Naive thymus-derived CD4-positive, alpha-beta T cell (primary cell): Measurements from ENCODE around the gene CCNL2. TPM values are rescaled to one million over a fixed set of nuclear protein-coding genes. Genes with fewer than 3 reads are reported as not detected.

Experiments
- ATAC-seq: fragments of 150-1000 bp; cut with Tn5 transposase; 2 replicates; pipeline ENCODE4 v1.10.0; 2021; ENCODE audit warnings: mild to moderate bottlenecking, moderate library complexity
- CTCF ChIA-PET: fragments of 350-600 bp; sonication (Branson Sonifier 250); formaldehyde crosslinking; loops from one replicate; lab custom pipeline; 2021; ENCODE audit warnings: antibody characterized with exemption; lab: Charles Lee
- POLR2A ChIA-PET: fragments of 350-600 bp; sonication (Branson Sonifier 250); formaldehyde crosslinking; loops from one replicate; lab custom pipeline; 2021; ENCODE audit warnings: antibody characterized with exemption, inconsistent platforms; lab: Charles Lee
- DNase-seq, 9 donors: peaks; one replicate each; pipeline versions ENCODE4 v3.0.0 to v3.0.0-alpha.2; 2020 to 2022; ENCODE audit warnings: mixed read lengths in 1 of 9
- H3K27ac ChIP-seq: one replicate; pipeline ENCODE4 v1.7.0; 2013; ENCODE audit warnings: mild to moderate bottlenecking, low read depth, low read length, moderate library complexity
- H3K27me3 ChIP-seq, 2 donors: one replicate each; pipeline ENCODE4 v1.7.0; 2013; ENCODE audit warnings: low read length in 2 of 2, mild to moderate bottlenecking in 2 of 2, moderate library complexity in 2 of 2; ENCODE audit not compliant: control insufficient read depth in 2 of 2, insufficient read depth in 2 of 2
- H3K36me3 ChIP-seq, 3 experiments: 1 replicate in 2 of 3; 2 replicates in 1 of 3; pipeline ENCODE4 v1.7.0; 2013; ENCODE audit warnings: low read length in 3 of 3, mild to moderate bottlenecking in 3 of 3, moderate library complexity in 1 of 3; ENCODE audit not compliant: insufficient read depth in 3 of 3, control insufficient read depth in 2 of 3
- H3K4me1 ChIP-seq, 2 donors: one replicate each; pipeline ENCODE4 v1.7.0; 2013; ENCODE audit warnings: low read length in 2 of 2, mild to moderate bottlenecking in 2 of 2, moderate library complexity in 1 of 2; ENCODE audit not compliant: control insufficient read depth in 2 of 2, insufficient read depth in 2 of 2
- H3K4me3 ChIP-seq: 2 replicates; pipeline ENCODE4 v1.7.0; 2013; ENCODE audit warnings: mild to moderate bottlenecking, low read length
- H3K9me3 ChIP-seq, 3 experiments: 1 replicate in 2 of 3; 2 replicates in 1 of 3; pipeline ENCODE4 v1.7.0; 2013; ENCODE audit warnings: low read length in 3 of 3; ENCODE audit not compliant: control insufficient read depth in 2 of 3
- H3K27ac Mint-ChIP-seq, 9 donors: one replicate each; pipeline ENCODE4 v1.8.0; 2020 to 2022; ENCODE audit warnings: mixed read lengths in 9 of 9, mild to moderate bottlenecking in 8 of 9, moderate library complexity in 5 of 9, inconsistent platforms in 2 of 9
- H3K27me3 Mint-ChIP-seq, 5 donors: one replicate each; pipeline ENCODE4 v1.8.0; 2021 to 2022; ENCODE audit warnings: mixed read lengths in 5 of 5, mild to moderate bottlenecking in 1 of 5
- H3K36me3 Mint-ChIP-seq, 5 donors: one replicate each; pipeline ENCODE4 v1.8.0; 2020 to 2022; ENCODE audit warnings: mixed read lengths in 5 of 5, mild to moderate bottlenecking in 3 of 5, inconsistent platforms in 1 of 5
- H3K4me1 Mint-ChIP-seq, 7 donors: one replicate each; pipeline ENCODE4 v1.8.0; 2020 to 2022; ENCODE audit warnings: mixed read lengths in 7 of 7, mild to moderate bottlenecking in 3 of 7, inconsistent platforms in 1 of 7
- H3K4me3 Mint-ChIP-seq, 10 donors: one replicate each; pipeline ENCODE4 v1.8.0; 2020 to 2022; ENCODE audit warnings: mild to moderate bottlenecking in 10 of 10, mixed read lengths in 10 of 10, moderate library complexity in 6 of 10, inconsistent platforms in 2 of 10
- H3K9me3 Mint-ChIP-seq, 11 donors: one replicate each; pipeline ENCODE4 v1.8.0; 2020 to 2022; ENCODE audit warnings: mixed read lengths in 11 of 11, mild to moderate bottlenecking in 4 of 11, inconsistent platforms in 1 of 11, moderate library complexity in 1 of 11
- intact Hi-C, 2 donors: fragments of 100-400 bp; cut with micrococcal nuclease; formaldehyde crosslinking; loops; one replicate each; pipeline ENCODE4 v1.15.1; 2023
- polyA plus RNA-seq, 2 donors: library from polyadenylated mRNA; unstranded; fragments of 300-500 nt; fragmentation: Illumina TruSeq; gene quantifications; one replicate each; pipeline ENCODE4 v1.2.3, GENCODE V29; 2021
- total RNA-seq, 6 experiments: library from RNA in 5 of 6; stranded (reverse) in 5 of 6; gene quantifications; 1 replicate in 5 of 6; 2 replicates in 1 of 6; pipeline ENCODE4 v1.2.3 and lab custom pipeline; 2021 to 2026

CCNL2 gene
- total and polyA plus RNA-seq, 7 experiments from 2014 or later = 16.3 to 403 (median 238) TPM

GRCh38 chr1:1356796-1357401 lies 42.2 kb downstream of the CCNL2 start:
- H3K9me3 ChIP-seq = no peaks in the 10 kb centered on the region
- Mint-ChIP-seq H3K4me1 (peaks cover 12 to 31% (median 19%) of the 10 kb centered on the region in 7 donors), H3K9me3 (peaks cover 0 to 5% (median 0%) of the 10 kb centered on the region in 11 donors), H3K4me3 (no peak overlapping the region), H3K27ac (no peak overlapping the region), H3K36me3 (peaks cover 0 to 2% (median 0%) of the 10 kb centered on the region in 5 donors), H3K27me3 (peaks cover 0 to 39% (median 16%) of the 10 kb centered on the region in 5 donors)
- CTCF ChIA-PET = no interaction called here
- H3K27me3 ChIP-seq = peaks cover 0 to 9% of the 10 kb centered on the region in 2 donors
- peaks cover 0 to 18% of the 10 kb centered on the region in 2 donors for H3K4me1 ChIP-seq
- DNase-seq = no peak
- H3K4me3 ChIP-seq = no peak overlapping the region
- intact Hi-C loops = no loop called here
- ATAC-seq = no peak
- H3K27ac ChIP-seq = no peak overlapping the region
- H3K36me3 ChIP-seq = no peaks in the 10 kb centered on the region
- POLR2A ChIA-PET = interaction anchor here (2.1 kb wide), 1 partner anchor 14 kb away, joined by 10 read pairs; no protein-coding TSS in a partner anchor

DNA sequence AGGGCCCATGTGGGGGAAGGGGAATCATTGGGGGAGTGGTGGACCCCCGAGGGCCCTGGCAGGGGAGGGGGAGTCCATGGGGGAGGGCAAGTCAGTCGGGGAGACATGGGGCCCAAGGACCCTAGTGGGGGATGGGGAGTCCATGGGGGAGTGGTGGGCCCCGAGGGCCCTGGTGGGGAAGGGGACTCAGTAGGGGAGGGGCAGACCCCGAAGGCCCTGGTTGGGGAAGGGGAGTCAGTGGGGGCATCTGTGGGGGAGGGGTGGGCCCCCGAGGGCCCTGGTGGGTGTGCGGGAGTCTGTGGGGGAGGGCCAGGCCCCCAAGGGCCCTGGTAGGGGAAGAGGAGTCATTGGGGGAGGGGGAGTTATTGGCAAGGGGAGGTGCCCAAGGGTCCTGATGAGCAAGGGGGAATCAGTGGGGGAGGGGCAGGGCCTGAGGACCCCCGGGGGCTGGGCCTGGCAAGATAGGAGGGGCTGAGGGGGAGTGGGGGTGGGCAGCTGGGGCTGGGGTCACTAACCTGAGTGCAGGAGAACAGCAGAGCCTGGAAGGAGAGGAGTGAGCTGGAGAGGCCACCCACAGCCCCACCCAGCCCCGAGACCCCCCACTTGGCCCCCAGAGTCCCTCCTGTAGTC lies 42.9 kb downstream of the CCNL2 start:
- Histone ChIP-seq H3K36me3 (no peaks in the 10 kb centered on the region), H3K27me3 (peaks cover 0 to 9% of the 10 kb centered on the region in 2 donors), H3K4me1 (peaks cover 0 to 18% of the 10 kb centered on the region in 2 donors), H3K9me3 (no peaks in the 10 kb centered on the region), H3K27ac (no peak overlapping the region), H3K4me3 (no peak overlapping the region)
- Mint-ChIP-seq H3K27me3 (peaks cover 0 to 39% (median 16%) of the 10 kb centered on the region in 5 donors), H3K4me3 (no peak overlapping the region), H3K4me1 (peaks cover 11 to 31% (median 19%) of the 10 kb centered on the region in 7 donors), H3K9me3 (peaks cover 0 to 5% (median 0%) of the 10 kb centered on the region in 11 donors), H3K27ac (no peak overlapping the region), H3K36me3 (peaks cover 0 to 2% (median 0%) of the 10 kb centered on the region in 5 donors)
- intact Hi-C loops = no loop called here
- DNase-seq (no peak), ATAC-seq (no peak)
- POLR2A ChIA-PET = no interaction called here
- CTCF ChIA-PET = no interaction called here

DNA sequence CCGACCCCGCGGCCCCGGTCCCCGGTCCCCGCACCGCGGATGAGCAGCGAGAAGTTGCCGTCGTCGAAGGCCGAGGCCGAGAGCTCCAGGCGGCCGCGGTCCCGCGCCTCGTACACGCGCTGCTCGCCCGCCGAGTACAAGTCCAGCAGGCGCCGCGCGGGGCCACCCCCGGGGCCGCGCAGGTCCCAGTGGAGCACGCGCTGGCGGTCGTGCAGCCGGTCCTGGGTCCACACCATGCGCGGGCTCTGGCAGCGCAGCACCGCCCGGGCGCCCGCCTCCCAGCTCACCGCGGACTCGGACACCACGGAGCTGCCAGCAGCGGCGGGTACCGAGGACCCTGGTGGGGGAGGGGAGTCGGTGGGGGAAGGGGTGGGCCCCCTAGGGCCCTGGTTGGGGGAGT lies 43.7 kb downstream of the CCNL2 start:
- H3K4me3 ChIP-seq = no peak overlapping the region
- intact Hi-C loops = no loop called here
- H3K27ac ChIP-seq = no peak overlapping the region
- CTCF ChIA-PET = no interaction called here
- peaks cover 0 to 9% of the 10 kb centered on the region in 2 donors for H3K27me3 ChIP-seq
- POLR2A ChIA-PET = no interaction called here
- H3K36me3 ChIP-seq = no peaks in the 10 kb centered on the region
- H3K4me1 ChIP-seq = peaks cover 0 to 18% of the 10 kb centered on the region in 2 donors
- peaks cover 0 to 3% (median 0%) of the 10 kb centered on the region in 11 donors for H3K9me3 Mint-ChIP-seq
- peaks cover 0 to 34% (median 11%) of the 10 kb centered on the region in 5 donors for H3K27me3 Mint-ChIP-seq
- peak overlapping the region in 1 of 10 donors; percentile 84 for H3K4me3 Mint-ChIP-seq
- H3K36me3 Mint-ChIP-seq = peaks cover 0 to 2% (median 0%) of the 10 kb centered on the region in 5 donors
- peaks cover 5 to 28% (median 19%) of the 10 kb centered on the region in 7 donors for H3K4me1 Mint-ChIP-seq
- no peaks in the 10 kb centered on the region for H3K9me3 ChIP-seq
- no peak overlapping the region for H3K27ac Mint-ChIP-seq
- no peak for DNase-seq
- peak; percentile 36 for ATAC-seq

DNA sequence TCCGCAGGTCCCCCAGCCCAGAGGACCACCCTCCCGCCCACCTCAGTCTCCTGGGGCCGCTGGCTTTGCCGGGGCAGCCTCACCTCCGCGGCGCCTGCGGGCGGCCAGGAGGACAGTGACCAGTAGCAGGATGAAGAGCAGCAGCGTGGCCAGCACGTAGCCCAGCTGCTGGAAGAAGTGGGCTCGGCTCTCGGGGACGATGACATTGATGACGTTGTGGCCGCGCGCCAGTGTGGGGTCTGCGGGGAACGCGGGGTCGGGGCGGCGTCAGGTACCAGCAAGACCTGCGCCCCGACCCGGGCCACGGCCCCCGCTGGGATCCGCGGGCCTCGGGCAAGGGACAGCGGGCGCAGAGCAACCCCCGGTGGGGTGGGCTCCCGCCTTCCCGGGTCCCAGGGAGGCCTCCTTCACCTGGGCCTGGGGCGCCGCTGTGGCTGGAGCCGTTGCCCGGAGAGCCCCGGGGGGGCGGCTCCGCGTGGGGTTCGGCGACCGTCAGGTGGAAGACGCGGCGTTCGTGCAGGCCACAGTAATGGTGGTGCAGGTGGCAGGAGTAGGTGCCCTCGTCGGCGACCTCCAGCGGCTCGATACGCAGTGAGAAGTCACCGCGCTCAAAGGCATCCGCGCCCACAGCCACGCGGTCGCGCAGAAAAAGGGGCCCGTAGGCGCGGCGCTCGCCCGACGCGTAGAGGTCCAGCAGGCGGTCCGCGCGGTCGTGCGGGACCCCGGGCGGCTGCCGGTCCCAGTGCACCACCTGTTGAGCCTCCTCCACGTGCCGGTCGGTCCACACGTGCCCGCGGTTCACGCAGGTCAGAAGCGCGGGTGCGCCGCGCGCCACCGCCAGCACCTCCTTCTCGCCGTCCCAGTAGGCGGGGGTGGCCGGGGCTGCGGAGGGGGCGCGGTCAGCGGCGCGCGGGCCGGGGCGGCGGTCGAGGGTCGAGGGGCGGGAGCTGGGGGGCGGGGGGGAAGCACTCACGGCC lies 44.6 kb downstream of the CCNL2 start:
- H3K4me3 Mint-ChIP-seq = peak overlapping the region in 7 of 10 donors; percentile 32 to 84 (median 56)
- intact Hi-C loops = no loop called here
- ChIA-PET POLR2A (interaction anchor here (0.6 to 1.2 kb wide), 7 partner anchors 16 to 252 kb away, joined by 3 to 5 read pairs (median 3); no protein-coding TSS in a partner anchor), CTCF (no interaction called here)
- Histone ChIP-seq H3K27me3 (peaks cover 0 to 9% of the 10 kb centered on the region in 2 donors), H3K27ac (no peak overlapping the region), H3K4me1 (peaks cover 0 to 18% of the 10 kb centered on the region in 2 donors), H3K4me3 (no peak overlapping the region), H3K36me3 (no peaks in the 10 kb centered on the region), H3K9me3 (no peaks in the 10 kb centered on the region)
- DNase-seq = peak in 1 of 9 donors; percentile 32
- H3K27ac Mint-ChIP-seq = peak overlapping the region in 1 of 9 donors; percentile 30
- H3K9me3 Mint-ChIP-seq = peaks cover 0 to 3% (median 0%) of the 10 kb centered on the region in 11 donors
- peaks cover 0 to 2% (median 0%) of the 10 kb centered on the region in 5 donors for H3K36me3 Mint-ChIP-seq
- peaks cover 0 to 34% (median 11%) of the 10 kb centered on the region in 5 donors for H3K27me3 Mint-ChIP-seq
- peaks cover 5 to 28% (median 19%) of the 10 kb centered on the region in 7 donors for H3K4me1 Mint-ChIP-seq
- no peak for ATAC-seq

DNA sequence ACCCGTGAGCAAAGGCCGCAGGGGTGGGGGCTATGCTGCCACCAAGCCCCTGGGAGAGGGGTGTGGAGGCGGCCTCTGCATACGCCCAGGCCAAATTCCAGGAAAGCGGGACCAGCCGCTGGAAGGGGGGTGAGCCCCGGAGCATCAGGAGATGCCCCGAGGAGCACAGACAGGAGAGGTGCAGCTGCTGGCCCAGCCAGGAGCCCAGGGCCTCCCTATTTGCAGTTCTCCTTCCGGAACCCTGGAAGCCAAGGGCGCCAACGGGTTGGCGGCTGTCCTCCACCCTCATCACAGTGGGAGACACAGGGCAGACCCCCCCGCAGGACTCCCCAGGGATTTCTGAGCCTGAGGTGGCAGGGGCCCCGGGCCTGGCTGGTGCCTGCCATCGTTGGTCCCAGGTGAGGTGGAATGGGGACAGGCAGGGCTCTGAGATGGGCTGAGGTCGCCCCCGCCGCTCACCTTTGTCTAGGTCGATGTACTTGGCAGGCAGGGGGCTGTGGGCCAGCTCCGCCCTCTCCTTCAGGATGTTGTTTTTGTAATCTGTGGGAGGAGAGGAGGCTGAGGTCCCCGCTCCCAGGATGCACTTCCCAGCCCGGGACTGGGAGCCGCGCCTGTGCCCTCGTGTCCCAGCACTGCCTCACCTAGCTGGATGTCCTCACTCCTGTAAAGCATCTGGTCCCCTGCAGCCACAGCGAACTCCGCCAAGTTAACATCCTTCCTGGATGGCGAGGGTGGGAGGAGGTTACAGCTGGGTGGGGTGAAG lies 45.6 kb downstream of the CCNL2 start:
- no peak overlapping the region for H3K4me3 ChIP-seq
- DNase-seq (no peak), ATAC-seq (no peak)
- no peaks in the 10 kb centered on the region for H3K36me3 ChIP-seq
- H3K27me3 ChIP-seq = peaks cover 0 to 9% of the 10 kb centered on the region in 2 donors
- Mint-ChIP-seq H3K27me3 (peaks cover 0 to 31% (median 9%) of the 10 kb centered on the region in 5 donors), H3K4me1 (peaks cover 0 to 20% (median 11%) of the 10 kb centered on the region in 7 donors), H3K9me3 (peaks cover 0 to 3% (median 0%) of the 10 kb centered on the region in 11 donors), H3K36me3 (peaks cover 0 to 2% (median 0%) of the 10 kb centered on the region in 5 donors), H3K4me3 (peak overlapping the region in 7 of 10 donors; percentile 6 to 84 (median 41)), H3K27ac (peak overlapping the region in 1 of 9 donors; percentile 25)
- intact Hi-C loops = no loop called here
- no peak overlapping the region for H3K27ac ChIP-seq
- ChIA-PET POLR2A (interaction anchor here (0.7 to 2.8 kb wide), 7 partner anchors 16 to 251 kb away, joined by 3 to 9 read pairs (median 3); partner anchors contain the start of gene AURKAIP1), CTCF (no interaction called here)
- peaks cover 0 to 12% of the 10 kb centered on the region in 2 donors for H3K4me1 ChIP-seq
- H3K9me3 ChIP-seq = no peaks in the 10 kb centered on the region
